SW 1271 (cell line): ENCODE data around the gene AGR3.

Experiments
- DNase-seq, 2 experiments: peaks; one replicate each; lab custom pipeline; 2025; lab: John Stamatoyannopoulos, UW

Gene AGR3

DNA sequence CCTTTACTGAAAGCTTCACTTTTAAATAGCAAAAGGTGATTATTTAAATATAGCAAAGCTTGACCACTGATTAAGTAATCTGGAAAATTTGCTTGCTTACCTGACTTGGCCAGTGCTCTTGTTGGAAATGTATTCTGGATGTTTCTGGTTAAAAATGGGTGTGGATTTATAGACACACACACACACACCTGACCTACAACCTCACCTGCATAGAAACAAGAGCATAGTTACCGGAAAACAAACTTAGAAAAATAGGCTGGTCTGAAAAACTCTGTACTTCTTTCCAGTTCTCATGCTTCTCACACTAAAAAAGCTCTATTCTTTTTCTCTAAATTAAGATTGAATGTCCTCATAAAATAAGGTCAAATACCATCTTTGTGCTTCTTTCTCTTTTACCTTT lies at the start of gene AGR3:
Gene AGR3 (minus strand): TSS at position 140 of the 400 bp plus-strand sequence. CDS start 3,365 bp downstream, outside the sequence.
- DNase-seq, result no peak

DNA sequence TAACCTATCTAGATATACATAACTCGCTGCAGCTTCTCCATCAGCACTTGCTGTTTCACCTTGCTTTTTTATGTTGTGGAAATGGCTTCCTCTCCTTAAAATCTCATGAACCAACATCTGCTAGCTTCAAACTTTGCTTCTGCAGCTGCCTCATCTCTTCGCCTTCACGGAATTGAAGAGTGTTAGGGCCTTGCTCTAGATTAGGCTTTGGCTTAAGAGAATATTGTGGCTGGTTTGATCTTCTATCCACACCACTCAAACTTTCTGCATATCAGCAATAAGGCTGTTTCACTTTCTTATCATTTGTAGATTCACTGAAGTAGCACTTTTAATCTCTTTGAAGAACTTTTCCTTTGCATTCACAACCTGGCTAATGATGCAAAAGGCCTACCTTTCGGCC lies 49.2 kb upstream of the AGR3 start:
- DNase-seq, result no peak

DNA sequence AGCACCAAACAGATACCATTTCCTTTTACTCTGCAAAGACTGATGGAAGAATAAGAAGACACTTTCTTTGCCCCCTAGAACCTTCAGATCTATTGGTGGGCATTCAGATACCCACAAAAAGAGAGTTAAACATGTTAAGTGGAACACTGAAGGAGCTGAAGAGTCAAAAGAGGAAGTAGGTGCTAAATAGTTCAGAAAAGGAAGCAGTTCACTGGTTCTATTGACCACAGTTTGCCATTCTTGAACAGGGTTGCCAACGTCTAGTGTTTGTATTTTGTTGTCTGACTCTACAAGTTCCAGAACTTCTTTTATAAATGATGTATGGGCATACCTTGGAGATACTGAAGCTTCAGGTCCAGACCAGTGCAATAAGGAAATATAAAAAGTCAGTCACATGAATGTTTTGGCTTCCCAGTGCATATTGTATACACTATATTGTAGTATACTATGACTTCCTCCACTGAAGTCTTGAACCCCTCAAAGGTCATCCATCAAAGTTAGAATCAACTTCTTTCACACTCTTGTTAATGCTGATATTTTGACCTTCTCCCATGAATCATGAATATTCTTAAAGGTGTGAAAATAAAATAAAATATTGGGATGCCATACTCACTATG lies 47.5 kb upstream of the AGR3 start:
- no peak for DNase-seq

DNA sequence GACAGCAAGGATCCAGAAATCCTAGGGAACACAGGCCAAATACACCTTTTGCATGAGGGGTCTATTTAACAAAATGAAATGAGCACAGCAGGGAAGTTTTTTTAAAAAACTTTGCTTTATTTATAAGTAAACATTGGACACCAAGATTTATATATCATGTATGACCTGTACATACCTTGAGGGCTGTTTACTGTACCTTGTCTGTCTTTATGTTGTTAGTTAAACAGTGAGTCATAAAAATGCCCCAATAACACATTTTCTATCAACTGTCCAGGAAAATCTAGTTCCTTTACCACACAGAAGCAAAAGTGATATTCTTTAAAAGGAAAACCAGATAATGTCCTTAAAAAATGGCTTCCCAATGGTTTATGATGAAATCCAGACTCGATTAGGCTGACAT lies 45.1 kb upstream of the AGR3 start:
- no peak for DNase-seq

DNA sequence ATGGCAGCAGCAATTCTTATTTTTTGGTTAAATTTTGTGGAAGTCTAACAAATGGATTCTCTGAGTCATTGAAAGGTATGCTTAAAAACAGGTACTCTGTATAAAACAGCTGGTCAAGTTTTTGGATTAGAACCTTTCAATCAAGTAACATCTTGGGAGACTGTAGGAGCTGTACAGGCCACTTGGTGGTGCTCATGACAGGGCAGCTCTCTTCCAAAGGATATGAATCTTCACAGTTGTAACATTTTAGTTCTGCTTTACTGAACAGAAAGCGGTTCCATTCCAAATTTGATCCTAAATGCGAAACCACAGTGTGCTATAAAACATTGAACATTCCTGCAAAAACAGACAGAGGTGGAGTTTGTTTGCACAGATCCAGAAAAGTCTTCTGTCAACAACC lies 44.5 kb upstream of the AGR3 start:
- DNase-seq, result peak in 1 of 2 experiments; percentile 57

DNA sequence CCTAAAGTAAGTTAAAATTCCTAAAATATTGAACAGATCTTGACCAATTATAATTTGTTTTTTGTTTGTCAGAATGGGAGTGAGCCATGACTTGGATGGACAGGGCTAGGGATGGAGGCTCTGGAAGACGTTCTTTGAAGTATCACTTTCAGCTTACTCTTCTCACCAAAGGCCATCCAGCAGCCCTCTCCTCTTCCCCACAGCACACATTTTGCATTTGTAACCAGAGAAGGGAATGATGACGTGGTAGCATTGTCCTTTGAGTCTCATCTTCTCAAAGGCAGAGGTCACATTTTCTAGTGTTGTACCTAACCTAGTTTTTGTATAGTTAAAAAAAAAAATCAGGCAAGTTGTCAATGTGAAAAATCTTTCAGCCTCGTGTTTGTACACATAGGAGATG lies 43.8 kb upstream of the AGR3 start:
- no peak for DNase-seq

DNA sequence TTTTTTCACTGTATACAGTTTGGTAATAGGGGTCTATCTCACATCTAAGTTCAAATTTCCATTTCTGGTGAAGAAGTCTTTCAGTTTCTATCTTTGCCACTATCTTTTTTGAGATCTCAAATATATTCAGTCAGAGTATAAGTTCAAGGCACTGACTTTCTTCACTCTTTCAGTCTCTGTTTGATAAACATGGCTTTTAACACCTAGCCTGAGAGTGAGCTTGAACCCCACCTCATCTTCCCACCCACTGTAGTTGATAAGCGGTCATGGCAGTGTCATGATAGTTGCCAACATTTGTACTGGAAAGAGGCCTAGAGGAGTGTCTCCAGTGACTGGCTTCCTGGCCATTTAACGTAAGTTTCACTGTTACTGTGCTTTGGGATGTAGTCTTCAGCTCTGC lies 41.2 kb upstream of the AGR3 start:
- no peak for DNase-seq

DNA sequence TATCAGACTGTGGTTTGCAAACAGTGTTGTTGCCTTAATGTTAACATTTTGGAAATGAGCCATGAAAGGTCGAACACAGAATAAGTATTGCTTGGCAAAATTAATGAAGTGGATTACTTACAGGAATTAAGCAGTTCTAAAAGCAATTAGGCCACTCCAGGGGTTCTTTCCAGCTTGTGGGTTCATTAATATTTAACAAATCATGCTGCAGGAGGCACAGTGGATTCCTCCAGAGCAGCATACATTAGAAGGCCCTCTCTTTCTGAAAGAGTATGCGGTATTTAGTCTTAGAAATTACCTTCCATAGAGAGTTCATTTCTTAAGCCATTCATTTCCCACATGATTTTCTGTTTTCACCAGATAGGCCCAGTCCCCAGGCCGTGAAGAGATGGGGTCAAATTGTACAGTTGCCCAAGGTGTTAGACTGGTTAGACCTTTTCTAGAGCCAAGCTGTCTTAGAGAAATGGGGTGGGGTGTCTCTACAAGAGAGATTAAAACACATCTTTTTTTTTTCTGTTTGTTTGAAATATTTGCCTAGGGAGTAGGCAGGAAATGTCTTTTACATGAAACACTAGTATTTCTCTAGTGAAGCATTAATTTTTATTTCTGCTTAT lies 40.0 kb upstream of the AGR3 start:
- no peak for DNase-seq

DNA sequence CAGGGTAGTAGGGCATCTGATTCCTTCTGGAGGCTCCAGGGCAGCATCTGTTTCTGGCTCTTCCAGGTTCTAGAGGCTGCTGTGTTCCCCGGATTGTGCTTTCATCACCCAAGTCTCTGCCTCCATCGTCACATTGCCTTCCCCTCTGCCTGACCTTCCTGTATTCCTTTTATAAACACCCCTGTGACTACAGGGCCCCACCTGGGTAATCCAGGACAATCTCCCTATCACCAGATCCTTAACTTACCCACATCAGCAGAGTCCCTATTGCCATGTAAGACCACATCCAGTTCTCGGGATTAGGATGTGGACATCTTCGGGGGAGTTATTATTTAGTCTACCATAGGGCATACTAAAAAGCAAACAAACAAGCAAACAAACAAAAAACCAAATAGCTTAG lies 39.4 kb upstream of the AGR3 start:
- DNase-seq, result no peak

DNA sequence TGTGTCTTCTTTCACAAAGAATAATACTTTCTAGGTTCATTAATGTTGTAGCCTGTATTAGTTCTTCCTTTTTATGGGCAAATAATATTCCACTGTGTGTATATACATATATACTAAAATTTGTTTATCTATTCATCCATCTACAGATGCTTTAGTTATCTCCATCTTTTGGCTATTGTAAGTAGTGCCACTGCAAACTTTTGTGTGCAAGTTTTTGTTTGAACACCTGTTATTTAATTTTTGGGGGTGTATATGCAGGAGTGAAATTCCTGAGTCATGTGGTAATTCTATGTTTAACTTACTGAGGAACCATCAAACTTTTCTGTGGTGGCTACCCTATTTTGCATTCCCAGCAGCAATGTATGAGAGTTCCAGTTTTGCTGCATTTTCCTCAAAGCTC lies 37.7 kb upstream of the AGR3 start:
- no peak for DNase-seq

DNA sequence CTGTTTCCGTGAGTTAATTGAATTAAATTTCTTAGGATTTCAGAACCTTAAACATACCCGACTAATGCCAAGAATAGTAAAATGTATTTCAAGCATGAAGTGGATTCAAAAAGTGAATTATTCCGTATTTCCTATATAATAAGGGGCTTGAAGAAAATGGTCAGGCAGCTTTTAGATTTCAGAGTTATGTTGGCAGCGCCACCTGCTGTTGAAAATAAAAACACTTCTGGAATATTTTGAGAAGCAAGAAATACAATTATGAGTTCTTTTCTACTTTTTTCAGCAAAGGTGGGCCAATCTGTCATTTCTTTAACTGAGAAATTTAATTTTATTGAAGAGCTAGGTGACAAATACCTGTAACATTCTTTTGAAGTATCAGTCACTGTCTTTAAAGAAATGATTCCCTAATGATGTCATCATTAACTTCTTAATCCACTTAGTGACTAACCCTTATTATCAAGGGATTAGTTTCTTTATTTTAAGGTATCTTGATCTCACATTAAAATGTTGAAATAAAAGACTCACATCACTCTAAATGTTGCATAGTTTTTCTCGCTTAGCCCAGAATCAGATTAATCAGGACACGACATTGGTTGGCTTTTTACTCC lies 36.6 kb upstream of the AGR3 start:
- peak in 1 of 2 experiments; percentile 52 for DNase-seq

DNA sequence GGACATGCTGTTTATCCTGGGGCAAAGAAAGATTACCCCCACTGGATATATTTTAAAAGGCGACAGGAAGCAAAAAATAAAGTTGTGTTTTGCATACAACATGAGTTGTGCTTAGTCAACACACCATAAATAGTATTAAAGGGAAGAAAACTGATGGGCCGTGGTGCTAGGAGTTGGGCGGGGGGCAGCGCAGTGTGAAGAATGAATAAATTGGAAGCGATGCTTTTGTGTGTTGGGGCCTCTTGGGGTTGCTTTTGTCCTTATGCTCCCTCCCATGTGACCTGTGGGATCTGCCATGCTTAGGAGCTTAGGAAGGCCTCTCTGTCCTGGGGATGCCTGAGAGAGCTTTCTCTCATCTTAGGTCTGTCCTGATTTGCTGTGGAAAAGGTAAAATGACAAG lies 35.0 kb upstream of the AGR3 start:
- DNase-seq, result no peak

DNA sequence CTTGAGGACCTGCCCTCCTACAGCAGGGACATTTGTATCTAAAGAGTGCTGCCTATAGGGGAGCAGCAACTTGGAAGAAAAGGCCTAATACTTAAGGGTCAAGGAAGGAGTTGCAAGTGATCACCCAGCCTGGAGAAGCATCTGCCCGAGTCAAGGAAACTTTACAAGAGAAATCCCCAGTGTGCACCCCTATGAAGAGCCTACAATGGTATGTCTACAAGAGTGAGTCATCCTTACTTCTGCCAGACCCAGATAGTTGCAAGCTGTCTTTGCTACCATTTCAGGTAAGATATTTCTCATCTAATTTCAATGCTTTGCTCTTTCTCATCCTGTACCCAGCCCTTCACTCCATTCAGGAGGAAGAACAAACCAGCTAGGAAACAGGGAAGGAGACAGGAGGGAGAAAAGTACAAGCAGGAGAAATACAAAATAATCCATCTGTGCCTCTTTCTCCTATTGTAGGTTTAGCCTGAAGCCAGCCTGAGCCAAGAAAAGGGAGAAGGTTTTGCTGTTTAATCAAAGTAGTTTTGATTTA lies 34.4 kb upstream of the AGR3 start:
- DNase-seq, result no peak

DNA sequence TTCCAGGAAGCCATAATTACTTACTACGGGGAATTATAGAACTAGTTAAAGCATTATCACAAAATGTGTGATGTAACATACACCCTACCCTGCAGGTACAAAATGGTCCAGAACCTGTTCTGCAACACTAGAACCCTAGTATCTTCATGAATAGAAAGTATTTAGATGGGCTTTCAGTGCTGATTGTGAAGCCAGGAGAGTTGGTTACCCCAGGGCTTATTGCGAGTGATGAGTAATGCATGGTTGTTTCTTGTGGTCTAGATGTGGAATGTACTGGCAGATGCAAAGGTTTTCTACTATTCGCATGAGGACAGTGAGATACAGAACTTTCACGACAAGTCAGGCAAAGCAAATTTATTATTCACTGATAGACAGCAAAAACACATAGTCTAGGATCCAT lies 33.6 kb upstream of the AGR3 start:
- no peak for DNase-seq

DNA sequence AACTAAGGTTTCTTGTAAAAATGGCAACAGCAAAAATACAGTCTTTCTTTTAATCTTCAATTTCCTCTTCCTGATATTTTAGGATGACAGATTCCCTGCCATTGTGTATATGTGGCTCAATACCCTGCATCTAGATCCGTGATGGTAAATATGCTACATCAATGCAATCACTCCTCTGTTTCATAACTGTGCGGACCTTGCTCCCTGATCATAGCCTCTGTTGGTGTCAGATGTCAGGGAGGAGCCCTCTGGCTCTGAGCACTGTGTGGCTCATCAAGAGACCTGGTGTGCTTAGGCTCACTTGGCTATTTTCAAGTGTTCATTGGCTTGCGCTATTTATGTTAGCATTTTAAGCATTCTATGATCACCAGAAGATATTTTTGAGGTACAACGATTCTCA lies 33.0 kb upstream of the AGR3 start:
- DNase-seq, result no peak

DNA sequence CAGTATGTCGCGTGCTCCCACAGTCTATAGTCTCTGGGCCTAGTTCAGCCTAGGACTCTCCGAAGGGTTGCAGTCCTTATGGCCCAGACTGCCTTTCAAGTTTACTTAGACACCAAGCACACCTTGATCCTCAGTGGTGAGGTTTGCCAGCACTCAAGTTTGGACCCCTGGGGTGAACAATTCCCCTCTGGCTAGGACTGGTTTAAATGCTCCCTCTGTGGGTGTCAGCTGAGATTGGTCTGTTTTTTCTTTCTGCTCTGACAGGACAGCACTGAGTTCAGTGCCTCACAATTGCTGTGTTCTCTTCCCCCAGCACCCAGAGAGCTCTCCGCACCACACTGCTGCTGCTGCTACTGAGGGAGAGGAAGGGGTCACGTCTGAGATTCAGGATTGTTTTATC lies 31.9 kb upstream of the AGR3 start:
- DNase-seq, result no peak

DNA sequence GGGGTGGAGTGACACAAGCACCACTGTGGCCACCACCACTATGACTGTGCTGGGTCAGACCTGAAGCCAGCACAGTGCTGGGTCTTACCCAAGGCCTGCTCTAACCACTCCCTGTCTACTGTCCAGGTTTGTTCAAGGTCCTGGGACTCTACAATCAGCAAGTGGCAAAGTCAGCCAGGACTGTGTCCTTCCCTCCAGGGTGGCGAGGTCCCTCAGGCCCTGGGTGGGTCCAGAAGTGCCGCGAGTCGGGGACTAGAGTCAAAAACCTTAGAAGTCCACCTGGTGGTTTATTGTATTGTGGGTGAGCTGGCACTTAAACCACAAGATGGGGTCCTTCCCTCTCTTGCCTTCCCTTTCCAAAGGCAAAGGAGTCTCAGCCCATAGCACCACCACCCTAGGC lies 30.8 kb upstream of the AGR3 start:
- no peak for DNase-seq

DNA sequence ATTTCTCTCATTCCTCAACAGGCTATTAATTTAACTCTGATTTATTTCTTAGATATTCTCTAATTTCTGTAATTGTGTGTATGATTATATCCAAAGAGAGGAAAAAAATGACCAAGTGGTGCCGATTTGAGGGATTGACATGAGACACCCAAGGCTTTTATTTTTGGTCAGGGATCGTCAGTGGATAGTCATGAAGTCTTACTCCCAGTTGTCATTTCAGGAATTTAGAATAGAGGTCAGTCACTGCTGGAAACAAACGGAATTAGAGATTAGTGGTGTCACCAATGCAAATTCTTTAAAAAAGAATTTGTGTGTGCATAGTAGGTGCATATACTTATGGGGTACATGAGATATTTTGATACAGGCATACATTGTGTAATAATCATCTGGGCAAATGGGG lies 26.8 kb upstream of the AGR3 start:
- DNase-seq, result no peak

DNA sequence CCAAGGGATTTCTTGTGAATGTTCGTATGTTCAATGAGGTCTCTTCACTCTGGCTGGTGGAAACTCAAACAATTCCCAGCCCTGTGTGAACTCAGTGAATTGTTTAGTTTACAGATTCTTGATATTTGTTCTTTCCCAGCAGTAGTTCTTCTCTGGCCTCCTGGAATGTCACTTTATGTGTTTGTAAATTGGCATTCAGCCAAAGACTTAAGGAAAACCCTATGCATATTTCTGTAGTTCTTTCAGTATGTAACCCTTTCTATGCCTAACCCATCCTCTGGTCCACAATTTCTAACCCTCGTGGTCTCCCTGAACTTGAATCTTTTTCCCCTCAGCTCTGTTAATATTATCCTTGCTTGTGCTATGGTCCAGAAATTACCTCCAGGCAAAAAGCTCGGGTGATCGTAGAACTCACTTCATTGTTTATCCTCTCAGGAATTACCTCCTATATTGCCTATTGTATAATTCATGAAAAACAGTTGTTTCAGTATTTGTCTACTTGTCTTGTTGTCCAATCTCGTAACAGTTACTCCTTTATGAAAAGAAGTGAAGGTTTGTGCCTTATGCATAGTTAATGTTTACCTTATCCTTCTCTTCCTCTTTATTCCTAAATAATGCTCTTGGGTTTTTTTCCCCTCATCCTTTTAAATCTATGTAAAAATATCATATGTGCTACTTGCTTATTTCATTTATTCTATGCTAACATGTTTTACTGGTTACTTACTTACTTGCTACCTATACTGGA lies 23.7 kb upstream of the AGR3 start:
- DNase-seq, result no peak

DNA sequence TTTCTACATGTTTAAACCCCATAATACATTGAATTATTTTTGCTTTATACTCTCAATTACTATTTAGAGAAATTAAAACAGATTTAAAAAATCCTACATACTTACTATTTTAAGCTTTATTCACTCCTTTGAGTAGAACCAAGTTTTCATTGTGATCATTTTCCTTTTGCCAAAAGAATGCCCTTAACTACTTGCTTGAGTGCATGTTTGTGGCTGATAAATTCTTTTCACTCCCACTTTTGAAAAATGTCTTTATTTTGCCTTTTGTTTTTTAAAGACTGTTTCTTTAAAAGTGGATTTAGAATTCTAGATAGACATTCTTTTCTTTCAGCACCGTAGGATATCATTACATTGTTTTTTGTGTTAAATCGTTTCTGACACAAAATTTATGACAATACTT lies 22.3 kb upstream of the AGR3 start:
- DNase-seq, result no peak

DNA sequence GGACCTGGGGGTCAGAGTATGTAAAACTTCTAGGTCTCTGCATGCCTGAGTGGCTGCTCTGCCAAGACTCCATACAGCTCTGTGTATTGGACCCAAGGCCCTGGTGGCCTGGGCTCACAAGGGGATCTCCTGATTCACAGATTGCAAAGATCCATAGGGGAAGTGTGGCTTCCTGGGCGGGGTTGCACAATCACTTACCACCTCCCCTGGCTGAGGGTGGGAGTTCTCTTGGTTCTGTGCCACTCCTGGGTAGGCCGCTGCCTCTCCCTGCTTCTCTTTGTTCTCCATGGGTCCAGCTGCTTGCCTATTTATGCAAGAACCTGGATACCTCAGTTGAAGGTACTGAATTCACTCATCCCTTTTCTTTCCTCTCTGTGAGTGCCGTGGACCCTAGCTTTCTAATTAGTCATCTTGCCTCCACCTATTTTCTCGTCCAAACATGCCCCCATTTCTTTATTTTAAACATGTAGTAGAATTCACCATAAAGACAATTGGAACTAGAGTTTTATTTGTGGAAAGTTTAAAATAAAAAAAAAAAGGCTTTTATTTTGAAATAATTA lies 18.5 kb upstream of the AGR3 start:
- no peak for DNase-seq

DNA sequence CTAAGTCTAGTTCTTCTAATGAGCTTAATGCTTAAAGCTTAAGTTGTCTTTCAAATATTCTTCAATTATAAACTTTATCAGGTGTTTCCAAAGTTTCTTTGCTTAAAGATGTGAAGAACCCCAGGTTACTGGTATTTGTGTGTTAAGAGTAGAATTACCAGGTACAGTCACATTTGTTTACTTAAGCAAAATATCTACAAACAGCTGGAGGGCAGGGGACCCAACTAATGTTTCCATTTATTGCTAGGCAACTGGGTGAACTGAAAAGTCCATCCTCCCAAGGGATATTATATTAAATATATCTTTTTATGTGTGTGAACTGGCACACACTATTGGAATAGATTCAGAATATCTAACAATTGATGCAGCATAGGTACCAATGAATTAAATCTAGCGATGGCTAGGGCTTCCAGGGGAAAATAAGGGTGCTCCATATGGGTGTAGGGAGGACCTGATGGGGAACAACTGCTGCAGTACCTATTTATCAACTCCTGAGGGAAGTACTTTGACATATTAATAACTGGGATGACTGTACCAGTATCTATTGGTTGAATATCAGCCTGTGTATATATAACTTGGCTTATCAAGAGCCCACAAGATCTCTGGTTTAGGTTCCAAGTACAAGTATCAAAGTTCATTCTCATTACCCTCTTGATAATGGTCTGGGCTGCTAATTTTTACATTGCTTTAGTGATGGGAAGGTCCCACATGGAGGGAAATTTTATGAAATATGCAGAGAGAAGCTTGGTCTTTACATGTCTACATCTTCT lies 10.3 kb upstream of the AGR3 start:
- no peak for DNase-seq
